ENCODE results near the gene SHANK1.
A peak's percentile ranks its signal among the peaks of the same experiment; 100 is the strongest.

The SHANK1 gene

GRCh38 chr19:50725911-50726230 is 6.3 kb upstream of the SHANK1 start:
- no peak overlapping the region for H3K4me3 ChIP-seq (ENCODE audit: low read depth, low read length)
- TF ChIP-seq CTCF (IDR thresholded peaks at IDR 0.05; ENCODE audit: low read depth, low read length) = no peak
- in situ Hi-C loops (cut with HindIII; ENCODE audit: low sequenced_read_pairs) = no loop called here

GRCh38 chr19:50725218-50725910 is 5.8 kb upstream of the SHANK1 start:
- in situ Hi-C loops (cut with HindIII; ENCODE audit: low sequenced_read_pairs) = no loop called here
- TF ChIP-seq CTCF (IDR thresholded peaks at IDR 0.05; ENCODE audit: low read depth, low read length) = no peak
- H3K4me3 ChIP-seq (ENCODE audit: low read depth, low read length) = peak overlapping the region; percentile 49
- no peak for DNase-seq (ENCODE audit: low read depth, low spot score)

More at GRCh38 chr19:50725911-50726230, 6.3 kb upstream of the SHANK1 start:
- DNase-seq (ENCODE audit: low read depth, low spot score) = no peak

GRCh38 chr19:50724522-50725217 is 5.1 kb upstream of the SHANK1 start:
- peak overlapping the region; percentile 49 for H3K4me3 ChIP-seq (ENCODE audit: low read depth, low read length)
- TF ChIP-seq CTCF (IDR thresholded peaks at IDR 0.05; ENCODE audit: low read depth, low read length) = no peak
- peak; percentile 98 for DNase-seq (ENCODE audit: low read depth, low spot score)
- in situ Hi-C loops (cut with HindIII; ENCODE audit: low sequenced_read_pairs) = no loop called here

GRCh38 chr19:50723735-50724521 is 4.3 kb upstream of the SHANK1 start:
- no peak for TF ChIP-seq CTCF (IDR thresholded peaks at IDR 0.05; ENCODE audit: low read depth, low read length)
- peak overlapping the region; percentile 42 for H3K4me3 ChIP-seq (ENCODE audit: low read depth, low read length)
- DNase-seq (ENCODE audit: low read depth, low spot score) = no peak
- in situ Hi-C loops (cut with HindIII; ENCODE audit: low sequenced_read_pairs) = no loop called here

- in situ Hi-C loops (cut with HindIII; ENCODE audit: low sequenced_read_pairs) = no loop called here
- peak within 1 kb of the TSS; percentile 42 for H3K4me3 ChIP-seq (ENCODE audit: low read depth, low read length)
- no peak for TF ChIP-seq CTCF (IDR thresholded peaks at IDR 0.05; ENCODE audit: low read depth, low read length)
- peak; percentile 41 for DNase-seq (ENCODE audit: low read depth, low spot score)
These were observed 3.5 kb upstream of the SHANK1 start, which contains the start of gene CLEC11A for GRCh38 chr19:50723069-50723468. CLEC11A (plus strand) TSS chr19:50723364; CDS start chr19:50723526, 162 bp downstream.

GRCh38 chr19:50722201-50723013 is 2.8 kb upstream of the SHANK1 start:
- in situ Hi-C loops (cut with HindIII; ENCODE audit: low sequenced_read_pairs) = no loop called here

More at GRCh38 chr19:50722201-50723013, 2.8 kb upstream of the SHANK1 start:
- no peak for DNase-seq (ENCODE audit: low read depth, low spot score)
- H3K4me3 ChIP-seq (ENCODE audit: low read depth, low read length) = no peak overlapping the region
- no peak for TF ChIP-seq CTCF (IDR thresholded peaks at IDR 0.05; ENCODE audit: low read depth, low read length)
